ENCODE measurements around the gene TMEM219. TPM values are rescaled to one million over a fixed set of nuclear protein-coding genes. Genes with fewer than 3 reads are reported as not detected.
A peak's percentile ranks its signal among the peaks of the same experiment; 100 is the strongest.
"Not testable (repeated sequence)": the region's sequence is repeated elsewhere in the genome, so short reads cannot be mapped to it uniquely, and the experiment has no call there.

The TMEM219 gene
- total RNA-seq, 1 donor from 2014 or later = 89.4 TPM

- H3K9me3 Mint-ChIP-seq (ENCODE audit: low read depth) = no peaks in the 10 kb centered on the region
- H3K36me3 Mint-ChIP-seq (ENCODE audit: insufficient read depth) = peaks cover 2% of the 10 kb centered on the region
- DNase-seq (ENCODE audit: low spot score, unreplicated experiment) = no peak
- H3K4me3 Mint-ChIP-seq (ENCODE audit: low read depth) = peak overlapping the region; percentile 60
- peaks cover 40% of the 10 kb centered on the region for H3K27me3 Mint-ChIP-seq
- no peak for TF ChIP-seq CTCF (IDR thresholded peaks at IDR 0.05; ENCODE audit: unreplicated experiment)
- no peak overlapping the region for H3K27ac Mint-ChIP-seq
- peaks cover 3% of the 10 kb centered on the region for H3K4me1 Mint-ChIP-seq (ENCODE audit: low read depth)
These were observed 48.3 kb downstream of the TMEM219 start for GRCh38 chr16:30009990-30010843.

GRCh38 chr16:30010844-30011713, 49.2 kb downstream of the TMEM219 start, which contains the start of gene DOC2A:
TSS of gene DOC2A (minus strand) at chr16:30011027. CDS start at chr16:30010222, 805 bp downstream.
- Mint-ChIP-seq H3K4me3 (ENCODE audit: low read depth) (peak within 1 kb of the TSS; percentile 76), H3K27me3 (peaks cover 40% of the 10 kb centered on the region), H3K27ac (no peak within 1 kb of the TSS), H3K36me3 (ENCODE audit: insufficient read depth) (peaks cover 2% of the 10 kb centered on the region), H3K4me1 (ENCODE audit: low read depth) (peaks cover 3% of the 10 kb centered on the region), H3K9me3 (ENCODE audit: low read depth) (no peaks in the 10 kb centered on the region)
- TF ChIP-seq CTCF (IDR thresholded peaks at IDR 0.05; ENCODE audit: unreplicated experiment) = no peak
- no peak for DNase-seq (ENCODE audit: low spot score, unreplicated experiment)

DNA sequence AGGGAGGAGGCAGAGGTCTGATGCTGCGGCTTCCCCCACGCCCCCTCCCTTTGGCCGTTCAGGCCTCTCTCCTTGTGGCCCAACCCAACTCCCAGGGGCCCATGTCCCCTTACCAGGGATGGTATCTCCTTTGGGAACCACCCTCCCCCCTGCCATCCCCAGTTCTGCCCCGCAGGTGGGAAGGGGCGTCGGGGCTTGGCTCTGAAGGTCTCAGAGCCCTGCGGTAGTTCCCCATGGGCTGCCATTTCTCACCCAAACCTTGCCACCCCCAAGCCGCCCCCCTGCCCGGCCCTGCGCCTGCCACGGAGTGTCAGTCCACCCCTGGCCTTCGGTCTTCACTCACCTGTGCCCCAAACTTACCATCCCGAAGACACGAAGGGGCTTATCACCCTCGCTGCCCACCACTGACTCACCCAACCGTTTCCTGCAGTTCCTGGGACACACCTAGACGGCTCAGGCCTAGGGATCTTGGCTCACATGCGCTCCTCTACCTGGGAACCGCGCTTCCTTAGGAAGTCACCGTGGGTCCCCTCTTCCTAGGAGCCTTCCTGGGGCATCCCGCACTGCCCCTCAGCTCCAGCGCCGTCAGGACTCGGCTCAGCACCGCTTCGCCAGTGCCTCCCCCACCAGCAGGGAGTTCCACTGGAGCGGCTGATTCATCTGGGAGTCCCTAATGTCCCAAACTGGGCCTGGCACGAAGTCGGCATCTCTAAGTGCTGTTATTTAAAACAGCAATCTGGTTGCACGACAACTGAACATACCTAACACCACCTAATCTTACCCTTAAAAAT, 50.0 kb downstream of the TMEM219 start:
- peaks cover 7% of the 10 kb centered on the region for H3K4me1 Mint-ChIP-seq (ENCODE audit: low read depth)
- H3K36me3 Mint-ChIP-seq (ENCODE audit: insufficient read depth) = peaks cover 2% of the 10 kb centered on the region
- H3K4me3 Mint-ChIP-seq (ENCODE audit: low read depth) = peak overlapping the region; percentile 76
- TF ChIP-seq CTCF (IDR thresholded peaks at IDR 0.05; ENCODE audit: unreplicated experiment) = no peak
- peak overlapping the region; percentile 9 for H3K27ac Mint-ChIP-seq
- H3K9me3 Mint-ChIP-seq (ENCODE audit: low read depth) = no peaks in the 10 kb centered on the region
- DNase-seq (ENCODE audit: low spot score, unreplicated experiment) = no peak
- H3K27me3 Mint-ChIP-seq = peaks cover 40% of the 10 kb centered on the region

GRCh38 chr16:30012598-30012997, 50.7 kb downstream of the TMEM219 start:
- DNase-seq (ENCODE audit: low spot score, unreplicated experiment); H3K4me3 Mint-ChIP-seq (ENCODE audit: low read depth); H3K9me3 Mint-ChIP-seq (ENCODE audit: low read depth); H3K36me3 Mint-ChIP-seq (ENCODE audit: insufficient read depth); H3K4me1 Mint-ChIP-seq (ENCODE audit: low read depth); H3K27ac Mint-ChIP-seq: not testable (repeated sequence)
- H3K27me3 Mint-ChIP-seq = peaks cover 39% of the 10 kb centered on the region

GRCh38 chr16:30015450-30015849, 53.6 kb downstream of the TMEM219 start:
- not testable (repeated sequence) for H3K36me3 Mint-ChIP-seq (ENCODE audit: insufficient read depth); H3K4me3 Mint-ChIP-seq (ENCODE audit: low read depth); H3K9me3 Mint-ChIP-seq (ENCODE audit: low read depth); H3K27ac Mint-ChIP-seq; H3K4me1 Mint-ChIP-seq (ENCODE audit: low read depth); DNase-seq (ENCODE audit: low spot score, unreplicated experiment)
- peaks cover 20% of the 10 kb centered on the region for H3K27me3 Mint-ChIP-seq

Measured in progenitor cell of endocrine pancreas (in vitro differentiated cells).